Fibroblast of skin of abdomen (primary cell): ENCODE measurements around the gene CNIH2.
"Not testable (repeated sequence)": the region's sequence is repeated elsewhere in the genome, so short reads cannot be mapped to it uniquely, and the experiment has no call there.

ENCODE experiments used
- DNase-seq: peaks from one replicate; pipeline ENCODE4 v3.0.0-alpha.2; 2013

The CNIH2 gene

DNA sequence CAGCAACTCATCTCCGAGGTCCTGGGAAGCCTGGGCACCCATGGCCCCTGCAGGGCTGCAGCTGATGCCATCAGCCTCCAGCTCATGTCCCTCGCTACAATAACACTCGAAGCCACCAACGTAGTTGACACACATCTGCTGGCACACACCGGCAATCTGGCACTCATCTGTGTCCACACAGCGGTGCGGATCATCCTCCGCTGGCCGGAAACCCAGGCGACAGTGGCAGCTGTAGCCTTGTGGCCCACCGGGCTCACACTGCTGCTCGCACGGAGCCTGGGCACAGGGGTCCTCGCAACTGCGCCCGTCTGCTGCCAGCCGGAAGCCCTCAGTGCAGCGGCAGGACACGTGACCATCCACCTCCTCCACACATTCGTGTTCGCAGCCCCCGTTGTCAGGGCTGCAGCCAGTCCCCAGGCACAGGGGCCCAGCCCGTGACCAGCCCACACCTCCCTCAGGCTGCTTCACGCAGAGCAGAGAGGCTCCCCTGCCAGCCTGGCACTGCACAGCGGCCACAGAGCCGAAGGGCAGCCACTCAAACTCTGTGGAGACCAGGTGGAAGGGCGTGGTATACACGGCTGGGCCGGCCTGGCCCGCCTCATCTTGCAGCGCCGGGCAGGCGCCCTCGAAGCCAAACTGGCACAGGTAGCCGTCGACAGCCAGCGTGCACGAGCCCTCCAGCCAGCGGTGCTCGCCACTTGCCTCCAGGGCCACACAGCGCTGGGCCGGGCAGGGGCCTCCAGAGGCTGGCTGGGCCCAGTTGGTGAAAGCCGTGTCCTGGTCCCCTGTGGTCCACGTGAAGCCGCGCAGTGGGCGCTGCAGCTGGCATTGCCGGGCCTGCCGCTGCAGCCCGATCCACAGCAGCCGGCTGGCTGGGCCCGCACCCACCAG is 38.2 kb downstream of the CNIH2 start:
- peak; percentile 13 for DNase-seq

- peak; percentile 92 for DNase-seq
Measured at GRCh38 chr11:66316849-66317251, 38.9 kb downstream of the CNIH2 start, which contains the start of gene CD248. Gene CD248, minus strand, starts transcription at chr11:66317044. Its CDS starts 17 bp downstream, at chr11:66317027.

GRCh38 chr11:66317322-66317722 is 39.3 kb downstream of the CNIH2 start:
- peak; percentile 82 for DNase-seq

- DNase-seq, result peak; percentile 89
Measured at GRCh38 chr11:66317723-66318599, 40.0 kb downstream of the CNIH2 start.

- DNase-seq, result no peak
Measured at GRCh38 chr11:66318600-66318970, 40.6 kb downstream of the CNIH2 start.

DNA sequence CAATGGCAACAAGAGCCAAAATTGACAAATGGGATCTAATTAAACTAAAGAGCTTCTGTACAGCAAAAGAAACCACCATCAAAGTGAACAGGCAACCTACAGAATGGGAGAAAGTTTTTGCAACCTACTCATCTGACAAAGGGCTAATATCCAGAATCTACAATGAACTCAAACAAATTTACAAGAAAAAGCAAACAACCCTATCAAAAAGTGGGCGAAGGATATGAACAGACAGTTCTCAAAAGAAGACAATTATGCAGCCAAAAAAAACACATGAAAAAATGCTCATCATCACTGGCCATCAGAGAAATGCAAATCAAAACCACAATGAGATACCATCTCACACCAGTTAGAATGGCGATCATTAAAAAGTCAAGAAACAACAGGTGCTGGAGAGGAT is 42.3 kb downstream of the CNIH2 start:
- not testable (repeated sequence) for DNase-seq

GRCh38 chr11:66320748-66321147 is 42.8 kb downstream of the CNIH2 start:
- DNase-seq, result not testable (repeated sequence)

DNA sequence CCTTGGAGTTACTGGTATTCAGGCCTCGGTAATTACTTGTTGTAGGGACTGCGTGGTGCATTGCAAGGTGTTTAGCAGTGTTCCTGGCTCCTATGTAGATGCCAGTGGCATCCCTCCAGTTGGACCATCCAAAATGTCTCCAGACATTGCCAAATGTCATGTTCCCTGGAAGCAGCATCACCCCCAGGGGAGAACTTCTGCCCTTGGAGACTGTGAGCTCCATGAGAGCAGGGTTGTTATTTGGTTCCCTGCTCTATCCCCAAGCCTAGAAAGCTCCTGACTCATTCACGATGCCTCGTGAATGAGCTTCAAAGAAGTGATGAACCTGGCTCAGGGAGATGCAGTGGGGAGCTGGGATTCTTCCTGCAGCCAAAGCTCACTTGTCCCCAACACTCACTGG is 43.6 kb downstream of the CNIH2 start:
- no peak for DNase-seq

DNA sequence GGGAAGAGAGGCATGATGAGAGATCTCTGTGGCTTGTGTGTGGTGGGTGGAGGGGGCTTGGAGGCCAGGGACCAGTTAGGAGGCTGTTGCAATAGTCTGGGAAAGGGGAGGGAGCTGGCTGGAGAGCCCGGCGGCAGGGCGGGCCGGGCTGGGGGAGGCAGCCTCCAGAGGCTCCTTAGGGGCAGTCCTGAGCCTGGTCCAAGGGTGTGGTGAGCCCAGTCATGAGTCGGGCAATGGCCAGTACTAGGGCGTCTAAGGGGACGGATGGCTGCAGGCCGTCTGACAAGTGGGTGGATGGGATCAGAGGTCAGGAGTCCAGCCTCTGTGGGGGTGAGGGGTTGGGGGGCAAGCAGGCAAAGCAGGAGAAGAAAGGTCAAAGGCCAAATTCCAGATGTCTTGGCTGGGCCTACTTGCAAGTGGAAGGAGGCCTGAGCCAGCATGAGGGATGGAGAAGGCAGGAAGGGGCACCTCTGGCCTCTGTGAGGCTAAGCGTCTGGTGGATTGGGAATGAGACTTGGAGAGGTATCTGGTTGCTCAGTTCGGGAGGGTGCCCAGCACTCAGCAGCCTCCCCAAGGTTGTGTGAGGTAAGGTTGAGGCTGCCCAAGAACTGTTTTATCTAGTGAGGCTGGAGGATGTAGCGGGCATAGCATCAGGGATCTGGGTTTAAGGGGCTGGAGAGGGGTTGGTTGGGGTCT is 44.9 kb downstream of the CNIH2 start:
- DNase-seq, result peak; percentile 13

DNA sequence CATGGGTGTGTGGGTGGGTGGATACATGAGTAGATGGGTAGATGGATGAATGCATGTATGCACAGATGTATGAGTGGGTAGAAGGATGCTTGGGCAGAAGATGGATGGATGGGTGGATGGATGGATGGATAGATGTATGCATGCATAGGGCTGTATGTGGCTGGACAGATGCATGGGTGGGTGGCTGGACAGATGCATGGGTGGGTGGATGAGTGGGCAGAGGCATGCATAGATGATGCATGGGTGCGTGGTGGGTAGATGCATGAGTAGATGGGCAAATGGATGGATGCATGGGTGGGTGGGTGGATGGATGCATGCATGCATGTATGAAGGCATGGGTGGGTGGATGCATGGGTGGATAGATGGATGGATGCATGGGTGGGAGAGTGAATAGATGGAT is 45.7 kb downstream of the CNIH2 start:
- no peak for DNase-seq

GRCh38 chr11:66324664-66325063 is 46.7 kb downstream of the CNIH2 start:
- peak; percentile 79 for DNase-seq

GRCh38 chr11:66325263-66325671 is 47.3 kb downstream of the CNIH2 start:
- DNase-seq, result peak; percentile 18

DNA sequence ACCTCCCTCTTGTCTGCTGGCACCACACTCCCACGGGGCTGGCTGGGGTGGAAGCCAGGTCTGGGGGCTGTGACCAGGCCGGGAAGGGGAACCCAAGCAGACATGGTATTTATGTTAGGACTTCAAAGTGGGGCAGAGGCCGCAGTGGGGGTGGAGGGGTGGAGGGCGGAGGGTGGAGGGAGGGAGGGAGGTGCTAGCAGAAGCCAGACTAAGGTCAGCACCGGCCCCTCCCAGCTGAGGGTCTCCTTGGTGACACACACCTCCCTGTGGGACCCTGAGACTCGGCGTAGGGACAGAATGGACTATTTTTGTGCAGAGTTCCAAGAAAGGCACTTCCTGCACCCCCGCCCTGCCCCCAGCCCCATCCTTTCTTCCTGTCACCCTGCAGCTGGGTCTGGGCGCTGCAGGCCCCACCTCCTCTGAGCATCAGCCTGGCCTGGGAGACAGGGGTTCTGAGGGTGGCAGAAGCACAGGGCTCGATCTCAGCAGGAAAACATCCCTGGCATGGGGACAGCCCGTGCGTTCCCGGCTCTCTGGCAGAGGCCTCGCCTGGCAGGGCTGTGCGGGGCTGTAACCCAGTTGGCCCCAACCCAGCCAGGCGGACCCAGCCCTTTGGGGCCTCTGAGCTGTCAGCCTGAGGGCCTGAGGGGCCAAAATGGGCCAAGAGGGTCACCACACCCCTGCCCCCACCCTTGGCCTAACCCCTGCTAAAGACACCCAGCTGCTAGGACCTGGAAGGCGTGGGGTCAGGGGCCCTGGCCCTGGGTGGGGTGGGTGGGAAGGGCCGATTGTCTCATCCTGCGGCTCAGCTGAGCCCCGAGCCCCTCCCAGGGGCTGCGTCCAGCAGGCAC is 48.5 kb downstream of the CNIH2 start:
- DNase-seq, result peak; percentile 59

GRCh38 chr11:66327171-66328030 is 49.4 kb downstream of the CNIH2 start:
- DNase-seq, result peak; percentile 77

DNA sequence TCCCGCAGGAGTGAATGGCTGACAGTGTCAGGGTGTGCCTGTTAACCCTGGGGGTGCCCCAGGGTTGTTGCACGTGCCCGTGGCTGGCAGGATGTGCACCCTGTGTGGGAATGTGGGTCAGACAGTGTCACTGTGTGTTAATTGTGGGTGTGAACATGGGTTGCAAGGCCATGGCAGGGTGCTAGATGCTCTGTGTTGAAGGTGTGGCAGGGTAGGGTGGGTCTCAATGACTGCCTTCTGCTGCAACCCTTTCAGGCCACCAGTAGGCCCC is 50.0 kb downstream of the CNIH2 start:
- DNase-seq, result no peak

DNA sequence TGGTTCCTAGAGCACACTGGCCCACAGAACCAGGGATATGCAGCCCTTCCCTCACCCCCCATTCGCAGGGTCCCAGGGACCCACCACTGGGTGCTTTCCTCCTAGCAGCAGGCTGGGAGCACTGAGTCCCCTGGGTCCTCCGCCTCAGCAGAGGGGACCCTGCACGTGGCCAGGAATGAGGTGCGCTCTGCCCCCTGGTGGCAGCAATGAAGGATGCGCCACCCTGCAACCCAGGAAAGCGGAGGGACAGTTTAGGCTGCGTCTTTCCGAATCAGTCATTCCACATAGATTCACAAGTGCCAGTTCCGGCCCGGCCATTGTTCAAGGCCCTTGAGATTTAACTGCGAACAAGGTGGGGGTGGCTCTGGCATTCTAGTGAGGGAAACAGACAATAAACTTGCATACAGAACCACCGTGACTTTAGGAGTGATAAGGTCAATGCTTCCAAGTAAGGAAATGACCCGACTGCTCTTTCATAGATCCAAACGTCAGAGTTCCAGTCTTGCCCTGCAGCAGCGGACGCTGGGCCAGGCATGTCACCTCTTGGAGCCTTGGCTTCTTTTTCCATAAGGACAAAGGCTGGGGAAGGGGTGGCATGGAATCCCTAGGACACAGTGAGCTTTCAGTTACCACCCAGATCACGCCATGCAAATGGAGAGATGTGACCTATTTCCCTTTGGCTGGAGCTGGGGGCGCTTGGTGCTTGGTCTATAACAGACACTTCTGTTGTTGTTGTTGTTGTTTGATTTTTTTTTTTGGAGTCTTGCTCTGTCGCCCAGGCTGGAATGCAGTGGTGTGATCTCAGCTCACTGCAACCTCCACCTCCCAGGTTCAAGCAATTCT is 50.5 kb downstream of the CNIH2 start:
- peak; percentile 76 for DNase-seq

DNA sequence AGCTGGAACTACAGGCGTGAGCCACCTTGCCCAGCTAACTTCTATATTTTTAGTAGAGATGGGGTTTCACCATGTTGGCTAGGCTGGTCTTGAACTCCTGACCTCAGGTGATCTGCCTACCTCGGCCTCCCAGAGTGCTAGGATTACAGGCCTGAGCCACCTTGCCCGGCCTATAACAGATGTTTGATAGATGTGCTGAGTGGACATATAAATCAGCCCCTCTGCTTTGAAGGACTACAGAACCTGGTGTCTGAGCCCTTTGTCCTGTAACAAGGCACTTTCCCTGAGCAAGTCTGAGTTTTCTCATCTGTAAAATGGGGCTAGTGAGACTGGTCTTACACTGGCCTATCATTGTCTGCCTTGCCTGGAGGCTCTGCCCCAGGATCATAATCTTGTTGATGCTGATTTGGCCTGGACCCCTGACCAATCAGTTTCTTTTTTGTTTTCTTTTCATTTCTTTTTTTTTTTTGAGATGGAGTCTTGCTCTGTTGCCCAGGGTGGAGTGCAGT is 51.2 kb downstream of the CNIH2 start:
- no peak for DNase-seq

DNA sequence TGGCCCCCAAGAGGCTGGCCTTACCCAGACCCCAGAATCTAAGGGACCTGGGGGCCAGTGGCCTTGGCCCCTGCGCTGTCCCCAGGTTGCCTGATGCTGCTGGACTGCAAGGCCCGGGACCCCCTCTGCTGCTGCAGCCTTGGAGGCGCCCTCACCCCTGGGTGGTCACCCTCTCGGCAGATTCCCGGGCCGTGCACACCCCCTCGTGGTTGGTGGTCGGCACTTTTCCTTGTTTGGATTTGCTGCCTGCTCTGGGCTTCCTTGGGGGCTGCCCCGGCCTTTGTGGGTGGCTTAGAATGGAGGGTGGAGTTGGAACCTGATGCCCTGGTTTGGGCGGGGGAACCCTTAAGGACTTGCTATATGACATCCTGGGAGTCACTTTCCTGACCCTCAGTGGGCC is 53.0 kb downstream of the CNIH2 start:
- DNase-seq, result no peak

- DNase-seq, result no peak
Measured at GRCh38 chr11:66331542-66332370, 53.8 kb downstream of the CNIH2 start.
